ENCODE measurements around the gene AXIN2.

DNA sequence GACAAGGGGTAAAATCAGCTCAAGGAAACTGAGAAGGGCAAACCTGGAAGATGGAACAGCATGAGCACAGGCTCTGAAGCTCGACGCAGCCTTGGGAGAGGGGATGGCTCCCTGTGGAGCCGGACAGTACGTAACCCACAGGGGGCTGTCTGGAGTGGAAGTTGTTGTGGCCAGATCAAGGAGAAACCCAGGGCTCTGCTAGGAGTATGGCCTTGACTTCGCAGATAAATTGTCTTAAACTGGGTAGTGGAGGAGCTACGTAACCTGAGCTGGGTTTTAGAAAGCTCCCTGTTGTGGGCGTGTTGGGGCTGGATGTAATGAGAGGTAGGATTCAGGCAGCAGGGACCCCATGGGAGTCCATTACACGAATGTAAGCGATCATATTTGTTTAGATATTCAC, 25.5 kb upstream of the AXIN2 start:
- TF ChIP-seq, protein P1, sequence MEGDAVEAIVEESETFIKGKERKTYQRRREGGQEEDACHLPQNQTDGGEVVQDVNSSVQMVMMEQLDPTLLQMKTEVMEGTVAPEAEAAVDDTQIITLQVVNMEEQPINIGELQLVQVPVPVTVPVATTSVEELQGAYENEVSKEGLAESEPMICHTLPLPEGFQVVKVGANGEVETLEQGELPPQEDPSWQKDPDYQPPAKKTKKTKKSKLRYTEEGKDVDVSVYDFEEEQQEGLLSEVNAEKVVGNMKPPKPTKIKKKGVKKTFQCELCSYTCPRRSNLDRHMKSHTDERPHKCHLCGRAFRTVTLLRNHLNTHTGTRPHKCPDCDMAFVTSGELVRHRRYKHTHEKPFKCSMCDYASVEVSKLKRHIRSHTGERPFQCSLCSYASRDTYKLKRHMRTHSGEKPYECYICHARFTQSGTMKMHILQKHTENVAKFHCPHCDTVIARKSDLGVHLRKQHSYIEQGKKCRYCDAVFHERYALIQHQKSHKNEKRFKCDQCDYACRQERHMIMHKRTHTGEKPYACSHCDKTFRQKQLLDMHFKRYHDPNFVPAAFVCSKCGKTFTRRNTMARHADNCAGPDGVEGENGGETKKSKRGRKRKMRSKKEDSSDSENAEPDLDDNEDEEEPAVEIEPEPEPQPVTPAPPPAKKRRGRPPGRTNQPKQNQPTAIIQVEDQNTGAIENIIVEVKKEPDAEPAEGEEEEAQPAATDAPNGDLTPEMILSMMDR (conservative IDR thresholded peaks at IDR 0.05; ENCODE audit: low read length), result no peak
- no peak for TF ChIP-seq EZH2phosphoT487 (IDR thresholded peaks at IDR 0.05; ENCODE audit: borderline replicate concordance)
